Astrocyte (in vitro differentiated cells and primary cell): ENCODE data around the gene RAB17.

Source experiments
- EZH2 ChIP-seq: IDR thresholded peaks from 2 replicates; pipeline ENCODE4 v1.6.1; 2012; ENCODE audit warnings: mild to moderate bottlenecking, low read length, inconsistent platforms; ENCODE audit not compliant: insufficient read depth
- TF ChIP-seq, protein P1 (sequence below): IDR thresholded peaks from 2 replicates; pipeline ENCODE4 v1.5.1; 2011; ENCODE audit warnings: low read depth, mild to moderate bottlenecking, inconsistent platforms, low read length, moderate library complexity; ENCODE audit not compliant: insufficient read depth

DNA sequence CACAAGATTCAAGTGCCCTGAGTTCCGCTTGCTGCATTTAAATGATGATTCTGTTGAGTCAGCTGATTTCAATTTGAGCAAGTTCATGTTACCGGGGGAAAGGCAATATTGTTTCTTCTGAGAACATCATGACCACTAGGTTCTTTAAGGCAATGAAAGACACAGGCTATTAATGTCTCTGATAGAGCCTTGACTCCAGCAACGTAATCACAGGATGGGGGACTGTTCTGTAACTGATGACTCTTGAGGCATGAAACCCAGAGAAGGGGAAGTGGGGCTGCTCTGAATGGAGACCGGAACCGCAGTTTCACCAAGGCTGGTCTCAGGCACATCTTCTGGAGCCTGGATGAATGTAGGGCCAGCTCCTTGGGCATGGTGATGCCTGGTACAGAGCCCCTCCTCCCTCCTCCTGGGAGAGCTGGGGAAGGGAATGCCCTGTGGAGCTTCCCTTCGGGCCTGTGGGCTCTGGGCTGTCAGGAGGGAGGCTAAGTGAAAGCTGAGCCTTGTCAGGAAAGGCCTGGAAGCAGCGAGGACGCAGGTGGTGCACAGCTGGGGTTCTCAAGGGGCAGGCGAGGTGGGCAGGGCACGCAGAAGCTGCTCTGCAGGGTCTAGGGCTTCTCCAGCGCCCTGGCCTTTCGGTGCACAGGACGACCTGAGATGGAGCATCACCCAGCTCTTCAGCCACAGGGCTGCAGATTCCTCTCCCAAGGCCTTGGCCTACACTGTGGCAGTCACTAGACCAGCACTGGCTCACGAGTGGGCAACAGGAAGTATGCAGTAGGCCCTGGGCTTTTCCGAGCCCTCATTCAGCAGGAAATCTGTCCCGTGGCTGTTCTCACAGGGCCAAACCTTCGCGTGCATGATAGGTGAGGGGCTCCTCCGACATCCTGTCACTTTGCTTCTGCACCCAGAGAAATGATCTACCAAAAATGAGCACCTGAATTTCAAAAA lies 60.8 kb downstream of the RAB17 start:
- TF ChIP-seq, protein P1, sequence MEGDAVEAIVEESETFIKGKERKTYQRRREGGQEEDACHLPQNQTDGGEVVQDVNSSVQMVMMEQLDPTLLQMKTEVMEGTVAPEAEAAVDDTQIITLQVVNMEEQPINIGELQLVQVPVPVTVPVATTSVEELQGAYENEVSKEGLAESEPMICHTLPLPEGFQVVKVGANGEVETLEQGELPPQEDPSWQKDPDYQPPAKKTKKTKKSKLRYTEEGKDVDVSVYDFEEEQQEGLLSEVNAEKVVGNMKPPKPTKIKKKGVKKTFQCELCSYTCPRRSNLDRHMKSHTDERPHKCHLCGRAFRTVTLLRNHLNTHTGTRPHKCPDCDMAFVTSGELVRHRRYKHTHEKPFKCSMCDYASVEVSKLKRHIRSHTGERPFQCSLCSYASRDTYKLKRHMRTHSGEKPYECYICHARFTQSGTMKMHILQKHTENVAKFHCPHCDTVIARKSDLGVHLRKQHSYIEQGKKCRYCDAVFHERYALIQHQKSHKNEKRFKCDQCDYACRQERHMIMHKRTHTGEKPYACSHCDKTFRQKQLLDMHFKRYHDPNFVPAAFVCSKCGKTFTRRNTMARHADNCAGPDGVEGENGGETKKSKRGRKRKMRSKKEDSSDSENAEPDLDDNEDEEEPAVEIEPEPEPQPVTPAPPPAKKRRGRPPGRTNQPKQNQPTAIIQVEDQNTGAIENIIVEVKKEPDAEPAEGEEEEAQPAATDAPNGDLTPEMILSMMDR, result no peak
- TF ChIP-seq EZH2, result no peak
